Spinal cord (tissue), 10 donors: ENCODE measurements around the gene CLDN17. TPM values are rescaled to one million over a fixed set of nuclear protein-coding genes. Genes with fewer than 3 reads are reported as not detected.

Experiments
- DNase-seq, 6 donors: peaks; one replicate each; pipeline versions ENCODE4 v3.0.0 to v3.0.0-alpha.2; 2013 to 2015; ENCODE audit warnings: low spot score in 6 of 6, low read depth in 4 of 6
- H3K27ac ChIP-seq: one replicate; pipeline ENCODE4 v1.5.1; 2013; ENCODE audit warnings: low read depth, low read length, control low read depth
- H3K27me3 ChIP-seq: one replicate; pipeline ENCODE4 v1.6.1; 2013; ENCODE audit warnings: low read length; ENCODE audit not compliant: control insufficient read depth, insufficient read depth
- H3K36me3 ChIP-seq: one replicate; pipeline ENCODE4 v1.6.1; 2013; ENCODE audit warnings: low read length; ENCODE audit not compliant: control insufficient read depth, insufficient read depth
- H3K4me1 ChIP-seq: one replicate; pipeline ENCODE4 v1.6.1; 2013; ENCODE audit warnings: low read length; ENCODE audit not compliant: control insufficient read depth, insufficient read depth
- H3K4me3 ChIP-seq: one replicate; pipeline ENCODE4 v1.5.1; 2013; ENCODE audit warnings: low read depth, low read length, control low read depth
- H3K9me3 ChIP-seq: one replicate; pipeline ENCODE4 v1.6.1; 2013; ENCODE audit warnings: low read length; ENCODE audit not compliant: control insufficient read depth, insufficient read depth
- WGBS: methylation state at CpG from one replicate; pipeline ENCODE4 v1.1.5; 2013; ENCODE audit warnings: missing lambda C conversion rate; ENCODE audit not compliant: insufficient coverage; 5-methylcytosine and 5-hydroxymethylcytosine counted together
- long read RNA-seq, 4 donors: transcript quantifications; one replicate each; lab custom pipeline, GENCODE V29; 2026
- polyA plus RNA-seq, 2 donors: library from polyadenylated mRNA; unstranded; fragments of 120-200 nt; gene quantifications; one replicate each; pipeline ENCODE4 v1.2.1, GENCODE V29; 2013; ENCODE audit not compliant: insufficient read length in 2 of 2
- total RNA-seq, 2 donors: library from RNA; depleted of rRNA in 1 of 2; stranded (reverse); fragments of 120-200 nt in 1 of 2; fragments of >200 nt in 1 of 2; gene quantifications; one replicate each; pipeline versions ENCODE4 v1.2.3 to v1.2.4, GENCODE V29; 2013 to 2014
- donor health status: healthy.

Gene CLDN17
- not detected for total RNA-seq
- not detected for polyA plus RNA-seq
- long read RNA-seq, donor 1 = 0 reads
- long read RNA-seq, donor 2 = 0 reads
- long read RNA-seq, donor 3 = 0 reads
- long read RNA-seq, donor 4 = 0 reads

GRCh38 chr21:30166705-30167104 is at the start of gene CLDN17:
TSS of gene CLDN17 (minus strand) at chr21:30166805. CDS start at chr21:30166617, 188 bp downstream.
- H3K4me1 ChIP-seq = no peaks in the 10 kb centered on the region
- no peak within 1 kb of the TSS for H3K4me3 ChIP-seq
- H3K27me3 ChIP-seq = no peaks in the 10 kb centered on the region
- DNase-seq = no peak
- H3K36me3 ChIP-seq = no peaks in the 10 kb centered on the region
- no CpG with 5 or more reads among the region's 1 CpG for WGBS
- no peak within 1 kb of the TSS for H3K27ac ChIP-seq
- H3K9me3 ChIP-seq = peaks cover 2% of the 10 kb centered on the region

GRCh38 chr21:30216041-30216723 is 49.6 kb upstream of the CLDN17 start, which contains the start of gene CLDN8:
TSS of gene CLDN8 (minus strand) at chr21:30216097. CDS start at chr21:30215925, 172 bp downstream.
- Histone ChIP-seq H3K4me3 (no peak within 1 kb of the TSS), H3K36me3 (no peaks in the 10 kb centered on the region), H3K27me3 (no peaks in the 10 kb centered on the region), H3K4me1 (no peaks in the 10 kb centered on the region), H3K27ac (no peak within 1 kb of the TSS), H3K9me3 (no peaks in the 10 kb centered on the region)
- 77% methylated on average over 3 of the region's 5 CpGs for WGBS
- DNase-seq = no peak

- whole genome bisulfite sequencing = no CpG with 5 or more reads among the region's 1 CpG
These were observed 44.5 kb upstream of the CLDN17 start for GRCh38 chr21:30211071-30211470.

GRCh38 chr21:30209601-30210000 is 43.0 kb upstream of the CLDN17 start:
- 11% methylated on average over 4 of the region's 5 CpGs for WGBS
- Histone ChIP-seq H3K27me3 (no peaks in the 10 kb centered on the region), H3K36me3 (no peaks in the 10 kb centered on the region), H3K27ac (no peak overlapping the region), H3K4me1 (no peaks in the 10 kb centered on the region), H3K4me3 (no peak overlapping the region), H3K9me3 (no peaks in the 10 kb centered on the region)
- DNase-seq = peak in 2 of 6 donors; percentile 44 to 58

More at GRCh38 chr21:30211071-30211470, 44.5 kb upstream of the CLDN17 start:
- Histone ChIP-seq H3K36me3 (no peaks in the 10 kb centered on the region), H3K9me3 (no peaks in the 10 kb centered on the region), H3K27ac (no peak overlapping the region), H3K4me3 (no peak overlapping the region), H3K27me3 (no peaks in the 10 kb centered on the region), H3K4me1 (no peaks in the 10 kb centered on the region)
- no peak for DNase-seq

GRCh38 chr21:30207252-30207579 is 40.6 kb upstream of the CLDN17 start:
- Histone ChIP-seq H3K36me3 (no peaks in the 10 kb centered on the region), H3K4me1 (no peaks in the 10 kb centered on the region)
- WGBS = no CpG with 5 or more reads among the region's 1 CpG

GRCh38 chr21:30206551-30207251 is 40.1 kb upstream of the CLDN17 start:
- no CpG with 5 or more reads among the region's 7 CpGs for WGBS
- Histone ChIP-seq H3K4me3 (no peak overlapping the region), H3K36me3 (no peaks in the 10 kb centered on the region), H3K27ac (no peak overlapping the region), H3K9me3 (no peaks in the 10 kb centered on the region), H3K4me1 (no peaks in the 10 kb centered on the region), H3K27me3 (no peaks in the 10 kb centered on the region)
- no peak for DNase-seq

More at GRCh38 chr21:30207252-30207579, 40.6 kb upstream of the CLDN17 start:
- no peaks in the 10 kb centered on the region for H3K9me3 ChIP-seq
- no peaks in the 10 kb centered on the region for H3K27me3 ChIP-seq
- no peak for DNase-seq
- H3K27ac ChIP-seq = no peak overlapping the region
- H3K4me3 ChIP-seq = no peak overlapping the region

- Histone ChIP-seq H3K4me3 (no peak overlapping the region), H3K27ac (no peak overlapping the region), H3K4me1 (no peaks in the 10 kb centered on the region), H3K9me3 (no peaks in the 10 kb centered on the region), H3K36me3 (no peaks in the 10 kb centered on the region), H3K27me3 (no peaks in the 10 kb centered on the region)
- DNase-seq = peak in 1 of 6 donors; percentile 7
- no CpG with 5 or more reads among the region's 2 CpGs for WGBS
These were observed 33.4 kb upstream of the CLDN17 start for GRCh38 chr21:30200000-30200399.

GRCh38 chr21:30194701-30195299 is 28.2 kb upstream of the CLDN17 start:
- no peak overlapping the region for H3K4me3 ChIP-seq
- no peaks in the 10 kb centered on the region for H3K27me3 ChIP-seq
- no peaks in the 10 kb centered on the region for H3K4me1 ChIP-seq
- no peak overlapping the region for H3K27ac ChIP-seq
- peak in 5 of 6 donors; percentile 6 to 70 (median 12) for DNase-seq
- H3K36me3 ChIP-seq = no peaks in the 10 kb centered on the region
- WGBS = no CpG with 5 or more reads among the region's 2 CpGs
- no peaks in the 10 kb centered on the region for H3K9me3 ChIP-seq

- no peaks in the 10 kb centered on the region for H3K27me3 ChIP-seq
- H3K9me3 ChIP-seq = no peaks in the 10 kb centered on the region
- no peak overlapping the region for H3K4me3 ChIP-seq
- no peaks in the 10 kb centered on the region for H3K36me3 ChIP-seq
- H3K27ac ChIP-seq = no peak overlapping the region
- no peaks in the 10 kb centered on the region for H3K4me1 ChIP-seq
- 92% methylated on average over 1 of the region's 2 CpGs for WGBS
- DNase-seq = no peak
These were observed 26.6 kb upstream of the CLDN17 start for GRCh38 chr21:30193201-30193600.
